SH-SY5Y (cell line): Measurements from ENCODE around the gene ITPKB.

Experiments
- GATA2 ChIP-seq: IDR thresholded peaks from 2 replicates; pipeline ENCODE4 v1.6.1; 2011; ENCODE audit warnings: mild to moderate bottlenecking, low read depth, low read length
- GATA3 ChIP-seq: IDR thresholded peaks from 2 replicates; pipeline ENCODE4 v1.6.1; 2011; ENCODE audit warnings: low read depth, mild to moderate bottlenecking, low read length, moderate library complexity

DNA sequence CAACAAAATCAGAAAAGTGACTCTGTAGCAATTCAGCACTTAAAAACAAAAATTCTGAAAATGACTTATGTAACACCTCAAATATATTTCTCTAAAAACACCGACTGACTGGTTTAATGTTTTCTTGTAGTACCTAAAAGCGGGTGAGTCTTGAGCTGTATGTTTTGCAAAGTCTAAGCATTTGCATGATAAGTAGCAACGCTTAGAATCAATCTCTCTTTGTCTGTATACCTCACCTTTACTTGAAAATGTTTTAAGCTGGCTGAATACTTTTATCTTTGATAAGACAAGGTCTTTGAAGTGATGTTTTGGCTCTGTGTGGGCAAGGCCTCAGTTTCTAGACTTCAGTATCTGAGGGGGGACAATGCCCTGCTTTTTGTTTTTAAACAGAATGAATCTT is 8.2 kb downstream of the ITPKB start:
- TF ChIP-seq GATA2 (no peak), GATA3 (no peak)
